Activated T-cell treated with anti-CD3 and anti-CD28 coated beads, Interleukin-2, amount 50 U/mL, for 48 hours (primary cell): ENCODE measurements around the gene MYBPC1.
A peak's percentile ranks its signal among the peaks of the same experiment; 100 is the strongest.

Experiments
- DNase-seq, 2 experiments: peaks; one replicate each; pipeline ENCODE4 v3.0.0-alpha.2; 2020

The MYBPC1 gene

GRCh38 chr12:101599771-101600484, 5.2 kb downstream of the MYBPC1 start:
- no peak for DNase-seq

DNA sequence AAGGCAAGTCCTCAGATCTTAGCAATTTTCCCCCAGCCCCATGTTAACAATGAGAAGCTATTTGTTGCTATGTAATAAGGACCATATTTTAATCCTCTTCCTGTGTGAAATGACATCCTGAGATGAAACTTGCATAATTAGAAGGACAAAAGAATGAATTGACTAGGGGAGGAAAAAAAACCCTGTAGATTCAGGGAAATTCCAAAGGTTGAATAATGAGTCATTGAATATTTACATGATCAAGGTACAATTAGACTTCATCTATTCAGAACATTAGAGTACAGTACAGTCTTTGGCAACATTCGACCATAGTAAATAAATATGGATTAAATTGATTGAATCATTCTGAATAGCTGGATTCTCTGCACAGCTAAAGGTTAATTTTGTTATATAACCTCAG, 9.4 kb downstream of the MYBPC1 start:
- no peak for DNase-seq

GRCh38 chr12:101607894-101608293, 13.1 kb downstream of the MYBPC1 start:
- DNase-seq, result no peak

- no peak for DNase-seq
Observed at GRCh38 chr12:101608301-101609133, 13.7 kb downstream of the MYBPC1 start.

GRCh38 chr12:101609198-101609597, 14.4 kb downstream of the MYBPC1 start:
- DNase-seq, result no peak

- no peak for DNase-seq
Observed at GRCh38 chr12:101612160-101612916, 17.6 kb downstream of the MYBPC1 start.

DNA sequence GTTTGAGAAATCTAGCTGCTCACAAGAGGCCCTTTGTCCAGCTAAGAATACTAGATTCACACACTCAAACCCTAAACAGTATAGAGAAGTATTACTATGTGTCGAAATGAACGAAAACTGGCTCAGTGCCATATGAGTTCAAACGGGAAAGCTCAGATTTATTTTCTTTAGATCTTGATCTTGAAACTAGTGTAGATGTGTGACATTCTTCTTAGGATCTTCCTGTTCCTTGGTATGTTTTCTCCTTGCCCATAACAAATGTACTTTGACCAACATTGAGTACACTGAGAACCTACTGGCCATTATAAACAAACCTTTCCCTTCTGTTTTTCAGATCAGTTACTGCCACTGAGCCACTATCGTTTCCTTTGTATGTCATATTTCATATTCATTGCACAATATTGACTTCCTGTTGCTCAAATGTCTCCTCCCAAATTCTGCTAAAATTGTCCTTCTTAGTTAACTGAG, 21.3 kb downstream of the MYBPC1 start:
- no peak for DNase-seq

DNA sequence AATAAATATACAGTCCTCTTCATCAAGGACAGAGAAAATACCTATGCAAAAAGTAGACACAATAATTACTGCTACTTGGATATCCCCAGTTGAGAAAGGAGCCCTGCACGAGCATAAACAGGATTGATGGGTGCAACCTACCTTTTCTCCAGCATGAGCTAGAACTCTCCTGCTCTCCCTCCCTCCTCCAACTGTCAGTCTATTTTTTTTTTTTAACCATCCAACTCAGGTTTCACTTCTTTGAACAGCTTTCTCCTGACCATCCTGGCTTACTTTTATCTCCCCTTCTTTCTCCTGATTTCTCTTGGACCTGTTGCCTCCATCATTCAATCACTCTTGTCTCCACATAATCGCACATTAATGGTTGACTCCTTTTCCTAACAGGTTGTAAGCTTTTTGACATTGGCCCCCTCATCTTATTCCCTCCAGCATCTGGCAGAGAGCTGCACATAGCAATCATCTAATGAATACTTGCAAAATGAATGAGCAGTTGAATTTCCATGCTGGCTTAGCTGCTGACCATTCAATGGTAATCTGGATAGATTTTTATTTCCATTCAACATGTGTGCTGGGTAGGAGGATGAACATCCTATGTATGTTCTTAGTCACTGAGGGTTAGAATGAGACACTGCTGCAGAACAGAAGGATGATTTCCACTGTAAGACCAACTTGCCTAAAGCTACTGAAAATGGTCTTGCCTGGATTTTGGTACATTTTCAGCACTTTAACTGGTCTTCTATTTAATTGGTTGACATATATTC, 24.4 kb downstream of the MYBPC1 start:
- no peak for DNase-seq

- no peak for DNase-seq
Observed at GRCh38 chr12:101619858-101620761, 25.3 kb downstream of the MYBPC1 start.

DNA sequence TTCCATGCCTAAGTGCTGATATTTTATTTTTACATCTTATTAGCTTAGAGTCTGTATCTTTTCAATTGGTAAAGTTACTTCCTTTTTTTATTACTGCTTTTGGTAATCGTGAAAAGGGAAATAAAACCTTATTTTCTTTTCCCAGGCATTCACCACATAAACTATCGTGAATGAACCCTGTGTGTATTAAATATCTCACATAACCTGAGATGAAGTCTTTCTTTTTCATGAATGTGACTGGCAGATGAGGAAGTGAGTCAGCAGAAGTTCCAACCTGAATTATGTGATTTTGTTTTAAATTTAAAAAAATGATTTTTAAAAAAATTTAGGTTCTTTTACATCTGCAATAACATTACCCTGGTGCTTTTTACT, 26.0 kb downstream of the MYBPC1 start:
- DNase-seq, result no peak

DNA sequence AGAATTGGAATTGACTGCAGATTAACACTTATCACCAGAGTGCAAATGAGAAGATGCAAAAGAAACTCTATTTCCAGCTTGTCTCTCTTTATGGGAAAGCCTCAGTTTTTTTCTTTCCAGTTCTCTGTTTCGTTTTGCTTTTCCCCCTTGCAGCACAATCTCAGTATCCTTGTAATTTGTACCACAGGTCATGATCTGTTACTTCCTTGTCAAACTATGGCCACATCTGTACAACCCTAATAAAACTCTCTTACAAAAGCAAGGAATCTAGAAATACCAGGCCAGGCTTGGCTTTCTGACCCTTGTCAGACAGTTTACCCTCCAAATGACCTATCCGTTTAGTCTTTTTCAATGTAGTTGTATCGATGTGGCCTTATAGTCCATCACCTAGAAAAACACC, 33.9 kb downstream of the MYBPC1 start:
- DNase-seq, result no peak

DNA sequence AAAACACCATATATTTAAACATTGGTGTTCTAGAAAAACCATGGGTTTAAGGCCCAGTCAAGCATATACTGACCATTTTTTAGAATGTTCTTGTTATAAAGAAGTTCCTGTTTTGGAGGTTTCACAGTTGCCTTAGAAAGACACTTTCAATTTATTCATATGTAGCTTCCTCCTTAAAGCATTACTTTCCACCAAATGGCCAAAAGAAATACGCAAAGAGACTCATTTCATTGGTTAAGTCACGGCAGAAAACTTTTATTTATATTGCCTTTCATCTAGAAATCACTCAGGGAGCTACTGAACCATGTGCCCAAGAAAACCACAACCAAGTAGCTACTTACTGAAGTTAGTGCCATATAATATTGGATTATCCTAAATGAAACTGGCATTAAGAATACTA, 40.0 kb downstream of the MYBPC1 start:
- DNase-seq, result no peak

DNA sequence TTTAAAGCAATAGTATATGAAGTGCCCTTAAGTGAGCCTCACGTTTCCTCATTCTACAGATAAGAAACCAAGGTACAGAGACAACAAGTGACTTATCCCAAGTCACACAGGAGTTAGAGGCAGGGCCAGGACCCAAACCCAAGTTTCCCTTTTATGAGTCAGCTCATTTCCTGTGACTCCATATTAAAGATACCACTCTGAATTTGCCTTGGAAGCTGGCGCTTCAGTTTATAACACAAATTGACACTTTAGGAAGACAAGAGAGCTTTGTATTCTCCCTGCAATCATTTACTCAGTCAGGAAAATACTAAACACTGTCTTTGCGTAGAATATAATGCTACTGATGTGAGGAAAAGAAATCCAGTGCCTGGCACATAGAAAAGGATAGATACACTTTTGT, 43.2 kb downstream of the MYBPC1 start:
- no peak for DNase-seq

DNA sequence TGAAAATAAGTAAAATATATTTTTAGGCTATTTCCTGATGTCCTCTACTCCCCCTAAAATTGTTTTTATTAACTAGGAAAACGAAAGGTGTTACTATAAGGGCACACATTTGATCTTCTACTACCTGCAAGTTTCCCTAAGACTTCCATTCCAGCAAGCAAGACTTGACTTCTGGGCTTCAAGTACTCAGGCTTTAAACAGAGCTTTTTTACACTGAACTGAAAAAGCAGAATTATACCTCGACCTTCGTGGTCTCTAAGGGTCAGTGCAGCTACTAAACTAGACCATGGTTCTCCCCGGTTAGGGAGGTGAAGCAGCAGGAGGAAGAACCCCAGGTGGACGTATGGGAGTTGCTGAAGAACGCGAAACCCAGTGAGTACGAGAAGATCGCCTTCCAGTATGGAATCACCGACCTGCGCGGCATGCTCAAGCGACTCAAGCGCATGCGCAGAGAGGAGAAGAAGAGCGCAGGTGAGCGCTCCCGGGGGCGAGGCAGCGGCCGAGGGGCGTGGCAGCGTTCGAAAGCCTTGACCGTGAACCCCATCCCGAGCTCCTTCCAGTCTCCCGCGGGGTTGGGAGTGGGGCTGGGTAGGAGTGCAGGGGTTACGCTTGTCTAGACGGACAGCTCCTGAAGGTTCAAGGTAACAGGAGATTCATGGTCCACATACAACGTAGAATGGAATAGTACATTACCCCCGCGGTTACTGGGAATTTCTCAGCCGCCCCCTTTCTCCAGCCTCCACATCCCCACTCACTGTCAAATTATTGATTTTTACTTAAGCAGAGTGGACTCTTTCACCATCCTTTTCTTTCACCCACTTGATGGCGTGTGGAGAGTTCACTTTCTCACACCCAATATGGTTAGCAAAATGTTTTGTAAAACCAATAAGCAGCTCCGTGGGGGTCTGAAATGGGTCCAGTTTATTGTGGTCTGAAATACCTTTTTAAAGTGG, 47.6 kb downstream of the MYBPC1 start:
- peak in 1 of 2 experiments; percentile 21 for DNase-seq

DNA sequence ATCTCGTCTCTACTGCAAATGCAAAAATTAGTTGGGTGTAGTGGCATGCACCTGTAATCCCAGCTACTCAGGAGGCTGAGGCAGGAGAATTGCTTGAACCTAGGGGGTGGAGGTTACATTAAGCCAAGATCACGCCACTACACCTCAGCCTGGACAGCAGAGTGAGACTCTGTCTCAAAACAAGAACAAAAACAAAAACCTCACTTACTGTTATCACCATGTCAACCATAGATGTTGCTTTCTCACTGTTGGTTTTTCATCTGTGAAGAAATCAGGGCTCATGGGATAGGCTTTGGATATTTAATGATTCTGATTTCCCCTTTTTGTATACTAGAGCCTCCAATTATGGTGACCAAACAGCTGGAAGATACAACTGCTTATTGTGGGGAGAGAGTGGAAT, 52.9 kb downstream of the MYBPC1 start:
- no peak for DNase-seq

DNA sequence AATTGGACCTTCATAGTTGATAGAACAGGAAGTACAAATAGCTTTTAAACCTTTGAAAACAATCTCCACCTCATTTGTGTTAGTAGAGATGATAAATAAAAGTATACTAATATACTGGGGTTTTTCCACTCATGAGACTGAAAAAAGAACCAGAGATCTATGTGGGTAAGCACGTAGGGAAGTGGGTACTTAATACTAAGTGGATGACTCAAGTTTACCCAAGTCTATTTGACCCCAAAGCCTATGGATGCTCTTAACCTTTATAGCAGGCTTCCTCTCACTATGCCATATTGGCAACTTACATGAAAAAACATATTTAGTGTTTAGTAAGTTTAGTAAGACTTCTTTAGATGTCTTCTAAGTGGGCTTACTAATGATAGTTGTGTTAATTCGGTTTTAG, 53.4 kb downstream of the MYBPC1 start:
- no peak for DNase-seq

- DNase-seq, result no peak
Observed at GRCh38 chr12:101650346-101651117, 55.8 kb downstream of the MYBPC1 start.

DNA sequence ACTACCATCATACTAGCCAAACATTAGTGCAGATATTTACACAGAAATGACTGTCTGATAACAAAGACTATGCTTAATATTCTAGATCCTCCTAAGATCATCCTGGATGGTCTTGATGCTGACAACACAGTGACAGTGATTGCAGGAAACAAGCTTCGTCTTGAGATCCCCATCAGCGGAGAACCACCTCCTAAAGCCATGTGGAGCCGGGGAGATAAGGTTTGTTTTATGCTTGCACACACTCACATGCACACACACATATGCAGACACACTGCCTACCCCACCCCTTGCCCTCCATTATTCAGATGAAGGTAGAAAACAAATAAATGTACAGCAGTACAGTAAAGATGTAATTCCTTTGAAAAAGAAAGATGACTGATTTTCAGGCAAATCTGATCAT, 58.3 kb downstream of the MYBPC1 start:
- no peak for DNase-seq

- DNase-seq, result no peak
Observed at GRCh38 chr12:101653503-101653902, 58.7 kb downstream of the MYBPC1 start.

DNA sequence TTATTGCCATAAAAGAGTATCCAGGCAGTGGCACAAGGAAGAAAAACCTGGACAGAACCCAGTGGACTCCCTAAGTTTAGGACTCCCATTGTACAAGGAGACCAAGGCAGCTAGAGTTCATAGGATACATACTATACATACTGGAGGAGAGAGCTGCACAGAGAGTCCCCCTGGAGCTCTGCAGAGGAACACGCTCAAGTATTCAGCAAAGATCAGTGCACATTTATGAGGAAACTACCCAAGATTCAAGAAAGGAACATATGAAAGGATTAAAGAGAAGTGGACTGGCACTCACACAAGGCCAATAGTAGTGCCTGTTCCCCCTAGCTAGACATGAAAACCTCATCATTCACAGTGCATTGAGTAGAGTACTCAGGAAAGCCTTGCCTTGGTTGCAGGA, 59.7 kb downstream of the MYBPC1 start:
- no peak for DNase-seq
